Hippocampal formation (tissue), 2 donors: ENCODE data around the gene TECTB.
"Not testable (repeated sequence)": the region's sequence is repeated elsewhere in the genome, so short reads cannot be mapped to it uniquely, and the experiment has no call there.

Experiments
- DNase-seq, 2 donors: peaks; one replicate each; lab custom pipeline; 2025; lab: John Stamatoyannopoulos, UW

The TECTB gene

DNA sequence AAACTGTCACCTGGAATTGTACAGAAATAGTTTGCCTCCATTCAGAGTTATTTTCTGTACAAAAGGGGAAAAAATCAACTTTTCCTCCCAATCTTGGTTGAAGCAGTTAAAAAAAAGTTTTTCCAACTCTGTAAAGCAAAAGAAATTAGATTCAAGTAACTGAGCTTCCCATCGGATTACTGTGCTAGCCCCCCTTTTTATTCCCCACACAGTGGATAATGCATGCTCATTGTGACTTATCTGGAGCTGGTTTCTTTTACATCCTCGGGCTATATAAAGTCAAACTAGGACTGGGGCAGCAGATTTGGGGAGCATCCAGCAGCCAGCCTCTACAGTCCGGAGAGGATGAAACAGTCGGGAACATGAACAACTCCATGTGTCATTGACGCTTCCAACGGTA lies at the start of gene TECTB:
TSS of gene TECTB (plus strand) at position 301 of the 400 bp plus-strand sequence. CDS start 335 bp downstream, outside the sequence.
- no peak for DNase-seq

DNA sequence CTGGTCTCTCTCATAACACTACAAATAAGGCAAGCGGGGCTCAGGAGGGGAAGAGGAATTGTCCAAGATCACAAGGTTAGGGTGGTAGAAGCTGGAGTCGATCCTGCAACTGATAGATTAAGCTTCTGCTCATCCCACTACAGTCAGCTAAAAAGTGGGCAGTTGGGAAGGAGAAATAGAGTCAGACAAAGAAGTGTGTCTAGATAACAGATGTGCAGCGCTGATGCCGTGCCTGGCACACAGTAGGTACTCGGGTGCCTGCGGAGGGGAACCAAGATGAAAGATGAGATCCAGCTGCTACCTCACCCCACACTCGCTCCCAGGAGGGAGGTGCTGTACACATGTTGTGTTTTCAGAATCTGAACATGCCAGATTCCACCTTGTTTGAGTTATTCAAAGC lies 48.1 kb upstream of the TECTB start:
- no peak for DNase-seq

DNA sequence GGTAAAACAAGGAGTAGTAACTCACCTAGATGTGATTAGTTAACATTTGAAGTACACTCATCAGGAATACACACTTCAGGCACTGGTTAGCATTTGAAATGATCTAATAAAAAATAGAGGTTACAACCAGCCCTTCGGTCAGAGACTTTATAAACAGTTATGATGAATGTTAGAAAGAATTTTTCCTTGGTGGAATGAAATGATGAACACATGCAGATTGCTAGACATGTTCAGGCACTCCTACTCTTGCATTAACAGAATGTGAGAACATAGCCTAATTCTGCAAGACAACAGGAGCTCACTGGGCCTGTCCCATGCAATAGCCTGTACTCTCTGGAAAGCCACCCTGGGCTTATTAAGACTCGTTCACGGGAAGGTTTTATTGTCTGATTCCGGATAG lies 47.3 kb upstream of the TECTB start:
- no peak for DNase-seq

DNA sequence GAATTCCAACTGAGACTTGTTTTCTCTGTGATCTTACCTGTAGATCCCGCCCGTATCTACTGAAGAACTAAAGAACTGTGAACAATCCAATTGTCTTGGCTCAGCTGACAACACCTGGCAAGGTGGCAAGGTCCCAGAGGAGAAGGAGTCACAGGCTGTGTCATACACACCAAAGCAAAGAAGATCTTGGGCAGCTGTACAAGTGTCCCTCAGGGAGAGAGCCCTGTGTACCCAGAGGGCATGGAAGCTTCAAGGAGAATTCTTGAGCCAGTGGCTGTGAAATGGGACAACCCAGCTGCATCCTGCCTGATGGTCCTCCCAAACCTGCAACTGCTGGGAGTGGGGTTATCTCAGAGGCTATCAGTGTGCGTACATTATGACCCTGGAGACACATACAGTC lies 46.7 kb upstream of the TECTB start:
- DNase-seq, result no peak

DNA sequence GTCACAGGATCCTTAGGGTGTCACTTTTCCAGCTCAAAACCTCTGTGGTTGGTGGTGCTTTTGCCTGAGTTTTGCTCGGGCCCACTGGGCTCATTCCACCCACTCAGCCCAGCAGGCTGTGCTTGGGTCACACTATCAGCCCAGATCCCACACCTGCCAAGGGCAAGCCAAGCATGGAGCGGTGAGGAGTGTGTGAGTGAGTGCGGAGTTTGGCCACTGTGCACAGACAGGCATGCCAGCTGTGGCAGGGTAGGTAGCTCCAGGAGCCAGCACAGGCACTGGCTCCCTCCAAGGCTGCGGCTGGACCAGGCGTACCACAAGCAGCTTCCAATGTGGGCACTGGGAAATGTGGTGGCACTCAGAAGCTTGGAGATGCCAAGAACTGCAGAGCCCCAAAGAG lies 43.9 kb upstream of the TECTB start:
- no peak for DNase-seq

DNA sequence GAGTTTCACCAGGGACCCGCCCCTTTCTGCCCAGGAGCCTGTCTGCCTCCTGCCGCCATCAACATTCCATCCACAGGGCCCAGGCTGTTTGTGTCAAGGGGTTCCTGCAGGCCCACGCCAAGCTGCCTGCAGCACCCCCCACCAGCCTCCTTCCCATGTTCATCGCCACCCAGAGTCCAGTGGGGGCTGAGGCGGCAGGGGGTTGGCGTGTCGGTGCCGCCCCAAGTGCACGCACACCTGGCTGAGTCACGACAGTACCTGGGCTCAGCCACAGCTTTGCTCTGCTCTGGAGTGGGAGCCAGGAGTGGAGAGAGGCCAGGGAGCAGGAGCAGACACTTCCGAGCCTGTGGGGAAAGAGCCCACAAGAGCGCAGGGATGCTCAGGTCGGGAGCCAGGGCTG lies 42.8 kb upstream of the TECTB start:
- no peak for DNase-seq

DNA sequence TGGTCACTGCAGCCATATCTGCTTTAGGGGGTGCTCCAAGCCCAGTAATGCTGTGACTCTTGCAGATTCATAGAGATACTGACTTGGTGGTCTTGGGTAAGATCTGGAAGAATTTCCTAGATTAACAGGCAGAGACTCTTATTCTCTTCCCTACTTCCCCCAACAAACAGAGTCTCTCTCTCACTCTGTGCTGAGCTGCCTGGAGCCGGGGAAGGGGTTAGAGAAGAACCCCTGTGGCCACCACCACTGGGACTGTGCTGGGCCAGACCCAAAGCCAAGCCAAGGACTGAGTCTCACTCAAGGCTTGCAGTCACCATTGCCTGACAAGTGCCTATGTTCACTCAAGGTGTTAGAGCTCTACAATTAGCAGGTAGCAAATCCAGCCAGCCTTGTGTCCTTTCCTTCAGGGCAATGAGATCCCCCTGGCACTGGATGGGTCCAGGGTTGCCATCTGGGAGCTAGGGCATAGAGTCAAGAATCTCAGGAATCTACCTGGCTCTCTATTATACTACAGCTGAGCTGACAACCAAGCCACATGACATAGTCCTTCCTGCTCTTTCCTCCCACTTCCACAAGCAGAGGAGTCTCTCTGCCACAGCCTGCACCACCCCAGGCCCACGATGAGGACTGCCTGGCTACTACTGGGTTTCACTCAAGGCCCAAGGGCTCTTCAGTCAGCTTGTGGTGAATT lies 41.4 kb upstream of the TECTB start:
- DNase-seq, result no peak

DNA sequence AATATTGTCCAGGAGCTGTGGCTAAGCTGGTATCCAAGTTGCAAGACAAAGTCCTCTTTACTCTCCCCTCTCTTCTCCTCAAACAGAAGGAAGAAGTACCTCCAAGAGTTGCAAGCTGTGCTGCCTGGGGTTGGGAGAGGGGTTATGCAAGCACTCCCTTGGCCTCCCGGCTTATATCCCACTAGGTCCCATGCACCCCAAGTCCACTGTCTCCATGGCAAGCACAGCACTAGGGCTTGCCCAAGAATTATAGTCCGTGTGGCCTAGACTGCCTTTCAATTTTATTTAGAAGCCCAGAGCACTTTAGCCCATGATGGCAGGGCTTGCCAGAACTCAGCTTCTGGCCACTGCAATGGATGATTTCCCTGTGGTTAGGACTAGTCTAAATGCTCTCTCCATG lies 40.4 kb upstream of the TECTB start:
- no peak for DNase-seq

DNA sequence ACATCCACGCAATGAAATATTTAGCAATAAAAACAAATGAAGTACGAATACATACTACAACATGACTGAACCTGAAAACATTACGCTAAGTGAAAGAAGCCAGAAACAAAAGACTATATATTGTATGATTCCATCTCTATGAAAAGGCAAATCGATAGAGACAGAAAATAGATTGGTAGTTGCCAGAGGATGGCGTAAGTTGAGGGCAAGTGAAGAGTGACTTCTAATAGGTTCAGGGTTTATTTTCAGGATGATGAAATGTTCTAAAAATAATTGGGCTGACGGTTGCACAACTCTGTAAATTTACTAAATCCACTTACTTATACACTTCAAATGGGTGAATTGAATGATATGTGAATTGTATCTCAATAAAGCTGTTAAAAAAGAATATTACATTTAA lies 39.5 kb upstream of the TECTB start:
- DNase-seq, result no peak

DNA sequence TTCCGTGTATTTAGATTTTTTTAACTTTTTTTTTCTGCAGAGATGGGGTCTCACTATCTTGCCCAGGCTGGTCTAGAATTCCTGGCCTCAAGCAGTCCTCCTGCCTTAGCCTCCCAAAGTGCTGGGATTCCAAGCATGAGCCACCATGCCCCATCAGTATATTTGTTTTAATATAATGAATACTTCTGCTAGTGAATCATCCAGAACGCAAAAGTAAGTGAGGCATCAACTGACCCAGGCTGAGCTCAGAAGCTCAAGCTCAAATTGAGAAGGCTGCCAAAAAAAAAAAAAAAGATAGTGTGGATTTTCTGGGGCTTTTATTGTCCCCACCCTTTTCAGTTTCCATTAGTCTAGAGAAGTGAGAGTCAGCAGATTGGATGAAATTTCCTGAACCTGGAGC lies 39.0 kb upstream of the TECTB start:
- no peak for DNase-seq

DNA sequence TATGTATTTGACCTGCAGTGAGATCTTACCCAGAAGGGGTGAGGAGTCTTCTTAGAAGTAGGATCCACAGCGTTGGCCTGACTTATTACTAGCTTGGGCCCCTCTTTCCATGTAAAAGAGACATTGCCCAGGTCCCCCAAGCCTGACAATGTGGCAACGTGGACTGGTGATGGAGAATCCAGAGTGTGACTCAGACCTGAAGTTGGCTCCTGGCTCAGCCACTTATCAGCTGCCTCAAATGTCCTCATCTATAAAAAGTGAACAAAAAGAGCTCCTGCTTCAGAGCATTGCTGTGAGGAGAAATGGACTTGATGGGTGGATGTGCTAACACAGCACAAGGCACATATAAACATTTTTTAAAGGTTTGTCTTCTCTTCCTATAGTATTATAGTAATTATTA lies 35.4 kb upstream of the TECTB start:
- no peak for DNase-seq

DNA sequence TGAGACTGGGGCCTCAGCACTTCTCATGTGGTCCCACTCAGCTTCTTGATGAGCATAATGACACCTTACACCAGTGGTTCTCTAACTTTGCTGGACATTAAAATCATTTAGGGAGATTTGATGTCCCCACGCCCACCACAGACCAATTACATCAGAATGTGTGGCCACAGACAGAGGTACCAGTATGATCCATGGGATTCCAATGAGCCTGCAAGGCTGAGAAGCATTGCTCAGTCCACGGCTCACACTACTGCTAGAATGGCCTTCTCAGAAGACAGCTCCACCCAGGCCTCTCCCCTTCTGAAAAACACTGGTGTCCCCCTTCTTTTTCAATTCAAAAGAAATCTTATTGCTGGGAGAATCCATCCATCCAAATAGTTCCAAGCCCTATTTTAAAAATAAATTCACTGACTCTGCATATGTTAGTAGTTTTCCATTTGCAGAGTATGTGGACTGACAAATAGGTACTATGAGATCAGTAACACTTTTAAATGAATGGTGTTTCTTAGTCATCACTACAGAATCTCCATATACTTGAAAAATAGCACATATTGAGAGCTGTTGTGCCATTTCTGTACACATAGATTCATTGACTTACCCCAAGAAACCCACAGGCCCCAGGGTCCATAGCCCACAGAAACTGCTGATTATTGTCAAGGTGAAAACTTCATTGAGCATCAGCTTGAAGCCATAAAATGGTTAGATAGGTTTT lies 34.5 kb upstream of the TECTB start:
- no peak for DNase-seq

DNA sequence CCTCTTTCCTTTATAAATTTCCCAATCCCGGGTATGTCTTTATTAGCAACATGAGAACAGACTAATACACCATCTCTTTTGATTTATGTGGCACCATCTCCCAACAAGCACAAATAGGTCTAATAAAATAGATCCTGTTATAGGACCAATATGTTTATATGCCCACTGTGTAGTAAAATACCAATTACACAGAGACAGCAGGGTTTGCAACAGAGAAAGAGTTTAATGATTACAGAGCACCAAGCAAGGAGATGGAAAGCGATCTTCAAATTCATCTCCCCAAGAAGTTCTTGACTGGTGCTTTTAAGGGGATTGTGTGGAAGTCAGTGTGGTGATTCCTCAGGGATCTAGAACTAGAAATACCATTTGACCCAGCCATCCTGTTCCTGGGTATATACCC lies 33.5 kb upstream of the TECTB start:
- no peak for DNase-seq

DNA sequence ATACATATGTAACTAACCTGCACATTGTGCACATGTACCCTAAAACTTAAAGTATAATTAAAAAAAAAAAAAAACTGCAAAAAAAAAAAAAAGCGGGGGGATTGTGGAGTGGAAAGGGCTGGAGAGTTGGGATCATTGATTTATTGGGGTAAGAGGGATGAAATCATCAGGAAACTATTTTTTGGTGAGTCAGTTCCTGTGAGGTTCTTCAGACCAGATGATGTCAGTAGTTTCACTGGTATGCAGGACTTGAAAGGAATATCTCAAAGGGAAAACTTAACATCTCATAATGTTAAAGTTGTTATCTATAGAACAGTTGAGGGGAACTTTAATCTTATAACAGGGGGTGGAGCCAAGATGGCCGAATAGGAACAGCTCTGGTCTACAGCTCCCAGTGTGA lies 32.6 kb upstream of the TECTB start:
- DNase-seq, result no peak

DNA sequence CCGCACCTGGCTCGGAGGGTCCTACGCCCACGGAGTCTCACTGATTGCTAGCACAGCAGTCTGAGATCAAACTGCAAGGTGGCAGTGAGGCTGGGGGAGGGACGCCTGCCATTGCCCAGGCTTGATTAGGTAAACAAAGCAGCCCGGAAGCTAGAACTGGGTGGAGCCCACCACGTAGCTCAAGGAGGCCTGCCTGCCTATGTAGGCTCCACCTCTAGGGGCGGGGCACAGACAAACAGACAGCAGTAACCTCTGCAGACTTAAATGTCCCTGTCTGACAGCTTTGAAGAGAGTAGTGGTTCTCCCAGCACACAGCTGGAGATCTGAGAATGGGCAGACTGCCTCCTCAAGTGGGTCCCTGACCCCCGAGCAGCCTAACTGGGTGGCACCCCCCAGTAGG lies 32.0 kb upstream of the TECTB start:
- not testable (repeated sequence) for DNase-seq

DNA sequence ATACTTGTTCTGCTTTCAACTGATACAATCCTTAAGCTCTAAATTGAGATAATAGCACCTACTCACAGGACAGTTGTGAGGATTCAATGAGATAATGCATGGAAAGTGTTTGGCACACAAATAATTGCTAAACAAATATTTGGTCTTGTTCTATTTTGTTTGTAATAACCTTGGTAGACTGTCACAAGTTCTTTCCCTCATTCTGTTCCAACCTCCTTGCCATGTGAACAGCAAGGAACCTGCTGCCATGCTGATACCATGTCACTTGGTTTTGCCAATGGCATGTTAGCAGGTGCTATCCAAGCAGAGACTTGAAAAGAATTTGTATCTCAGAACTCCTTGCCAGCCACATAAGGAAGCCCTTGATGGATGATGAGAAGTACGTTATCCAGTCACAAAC lies 24.8 kb upstream of the TECTB start:
- DNase-seq, result no peak

DNA sequence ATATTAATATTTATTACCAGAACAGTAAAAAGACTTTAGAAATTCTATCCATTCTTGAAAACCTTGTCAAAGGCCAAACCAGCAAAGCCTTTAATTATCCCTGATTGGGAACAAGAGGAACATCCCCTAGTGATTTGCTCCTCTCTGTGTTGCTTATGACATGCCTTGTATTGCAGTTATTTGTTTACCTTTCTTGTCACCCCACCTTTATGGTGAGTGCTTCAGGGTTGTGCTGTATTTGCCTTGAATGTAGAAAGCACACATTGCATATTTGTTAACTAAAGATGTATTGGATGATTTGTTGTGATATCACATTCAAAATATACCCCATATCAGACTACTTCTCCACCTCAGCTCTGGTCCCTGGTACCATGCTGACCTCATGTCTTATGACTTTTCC lies 23.5 kb upstream of the TECTB start:
- DNase-seq, result no peak

DNA sequence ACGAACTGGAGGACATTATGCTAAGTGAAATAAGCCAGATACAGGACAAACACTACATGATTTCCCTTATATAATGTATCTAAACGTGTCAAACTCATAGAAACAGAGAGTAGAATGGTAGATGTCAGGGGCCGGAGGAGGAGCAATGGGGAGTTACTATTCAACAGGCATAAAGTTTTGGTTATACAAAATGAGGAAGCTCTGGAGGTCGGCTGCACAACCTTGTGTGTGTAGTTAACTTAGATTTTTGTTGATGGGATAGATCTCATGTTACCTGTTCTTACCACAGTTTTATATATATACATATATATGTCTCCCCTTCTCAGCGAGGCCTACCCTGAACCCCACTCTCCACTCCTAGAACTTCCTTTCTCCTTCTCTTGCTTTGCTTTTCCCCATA lies 22.4 kb upstream of the TECTB start:
- DNase-seq, result no peak

DNA sequence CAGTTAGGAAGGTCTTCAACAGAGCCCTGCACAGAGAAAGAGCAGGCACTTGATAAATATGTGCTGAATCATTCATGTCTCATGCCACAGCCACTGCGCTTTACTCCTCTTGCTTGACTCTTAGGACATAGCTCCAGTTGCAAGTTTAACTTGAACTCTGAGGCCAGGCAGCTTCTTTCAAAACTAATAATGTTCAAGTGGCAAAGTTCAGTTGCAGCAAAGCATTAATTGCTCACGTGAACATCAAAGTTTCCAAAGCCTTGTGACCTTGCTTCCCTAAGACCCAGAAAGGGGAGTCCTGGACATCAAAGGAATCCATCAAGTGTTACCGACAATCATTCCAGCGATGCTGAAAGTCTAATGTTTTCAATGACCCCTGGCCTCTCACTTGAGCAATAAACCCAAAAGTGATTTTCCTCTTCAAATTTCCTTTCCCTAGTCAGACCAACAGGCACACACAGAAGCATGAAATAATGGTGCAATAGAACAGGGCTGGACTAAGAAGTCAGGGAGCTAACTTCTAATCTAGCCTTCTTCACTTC lies 21.8 kb upstream of the TECTB start:
- no peak for DNase-seq

DNA sequence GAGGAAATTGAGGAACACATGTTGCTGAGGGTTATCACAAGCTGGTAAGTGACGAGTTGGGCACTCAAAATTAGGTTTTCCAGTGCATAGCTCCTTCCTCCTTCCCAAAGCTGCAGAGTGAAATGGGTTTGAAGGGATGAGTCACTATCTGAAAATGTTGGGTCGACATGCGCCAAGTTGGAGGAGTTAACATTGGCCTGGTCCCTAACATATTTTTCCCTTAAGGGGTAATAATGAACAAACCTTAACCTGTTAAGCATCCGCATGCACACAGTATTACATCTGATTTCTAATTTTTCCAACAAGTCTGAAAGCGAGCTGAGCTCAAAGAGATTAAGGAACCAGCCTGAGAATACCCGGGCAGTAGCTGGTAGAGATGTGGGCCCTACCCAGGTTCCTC lies 20.7 kb upstream of the TECTB start:
- DNase-seq, result no peak

DNA sequence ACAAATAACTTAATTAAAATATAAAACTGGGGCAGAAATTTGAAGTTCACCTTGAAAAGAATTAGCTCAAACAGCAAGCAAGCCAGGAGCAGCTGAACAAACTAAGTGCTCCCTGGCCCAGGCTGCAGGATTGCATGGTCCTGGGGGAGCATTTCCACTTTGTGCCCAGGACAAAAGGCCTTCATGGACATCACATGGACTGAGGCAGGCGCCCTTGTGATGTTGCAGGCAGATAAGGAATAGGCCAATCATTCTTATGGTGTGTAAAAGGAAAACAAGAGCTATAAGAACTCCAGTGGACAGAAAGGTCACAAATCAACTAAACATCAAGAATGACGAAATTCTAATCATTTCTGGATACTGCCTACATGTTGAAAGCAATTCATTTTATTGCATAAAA lies 17.5 kb upstream of the TECTB start:
- DNase-seq, result no peak

DNA sequence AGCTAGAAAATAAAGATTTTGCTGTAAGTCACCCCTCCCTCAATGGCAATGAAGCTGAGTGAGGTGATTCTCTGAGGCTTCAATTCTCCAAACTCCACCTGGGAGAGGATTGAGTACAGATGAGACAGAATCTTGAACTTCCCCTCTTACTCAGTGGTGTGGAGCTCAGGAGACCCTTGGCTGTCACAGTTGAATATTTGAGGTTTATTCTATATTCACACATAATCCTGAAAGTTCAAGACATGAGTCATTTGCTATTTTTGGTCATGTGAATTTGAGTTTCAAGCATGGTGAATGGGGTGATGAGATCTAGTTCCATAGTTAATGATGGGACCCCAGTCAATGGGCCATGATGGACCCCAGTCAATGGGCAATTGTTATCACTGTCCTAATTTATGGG lies 13.9 kb upstream of the TECTB start:
- no peak for DNase-seq

DNA sequence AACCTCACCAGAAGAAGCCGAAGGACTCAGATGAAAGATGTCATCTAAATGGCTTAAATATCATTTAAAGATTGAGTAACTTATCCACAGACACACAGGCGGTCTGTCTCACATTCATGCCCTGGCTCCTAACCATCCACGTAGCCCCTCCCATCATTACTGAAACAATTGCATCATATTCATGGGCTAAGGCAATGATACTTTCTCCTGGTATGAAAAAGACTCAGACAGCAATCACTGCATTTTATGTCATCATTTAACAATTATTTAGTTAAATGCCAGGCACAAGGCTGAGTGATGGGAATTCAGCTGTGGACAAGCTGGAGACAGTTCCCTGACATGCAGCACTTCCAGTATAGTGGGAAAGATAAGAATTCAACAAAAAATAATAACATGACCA lies 11.2 kb upstream of the TECTB start:
- no peak for DNase-seq

DNA sequence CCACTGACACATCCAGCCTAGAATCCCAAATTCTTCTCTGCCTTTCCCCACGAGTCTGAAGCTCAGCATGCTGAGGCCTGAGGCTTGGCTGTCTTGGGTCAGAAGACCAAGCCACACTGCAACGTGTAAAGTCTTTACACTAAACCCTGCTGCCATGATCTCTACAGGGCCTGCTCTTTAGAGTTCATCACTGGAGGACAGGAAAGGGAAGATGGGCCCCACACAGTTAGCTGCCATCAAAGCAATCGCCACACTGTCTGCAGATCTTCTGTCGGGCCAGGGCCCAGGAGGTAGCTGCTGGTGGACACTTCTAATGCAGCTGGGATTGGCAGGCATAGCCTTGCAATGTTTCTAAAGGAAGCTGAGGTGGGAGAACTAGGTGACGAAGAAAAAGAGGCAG lies 8.4 kb upstream of the TECTB start:
- DNase-seq, result no peak
